ENCODE data around the gene CLIP1.

- TF ChIP-seq CTCF (IDR thresholded peaks at IDR 0.05) (no peak), EZH2 (IDR thresholded peaks at IDR 0.05) (no peak), EZH2phosphoT487 (IDR thresholded peaks at IDR 0.05) (no peak)
Observed at GRCh38 chr12:122295877-122296276, 126.6 kb downstream of the CLIP1 start.

Data from neural progenitor cell (in vitro differentiated cells).